Stromal cell of bone marrow (primary cell): ENCODE measurements around the gene KCNH8.

Experiments
- DNase-seq: peaks from one replicate; pipeline ENCODE4 v3.0.0-alpha.2; 2012; ENCODE audit warnings: low read depth

The KCNH8 gene

GRCh38 chr3:19250959-19251610 is 102.8 kb downstream of the KCNH8 start:
- no peak for DNase-seq

DNA sequence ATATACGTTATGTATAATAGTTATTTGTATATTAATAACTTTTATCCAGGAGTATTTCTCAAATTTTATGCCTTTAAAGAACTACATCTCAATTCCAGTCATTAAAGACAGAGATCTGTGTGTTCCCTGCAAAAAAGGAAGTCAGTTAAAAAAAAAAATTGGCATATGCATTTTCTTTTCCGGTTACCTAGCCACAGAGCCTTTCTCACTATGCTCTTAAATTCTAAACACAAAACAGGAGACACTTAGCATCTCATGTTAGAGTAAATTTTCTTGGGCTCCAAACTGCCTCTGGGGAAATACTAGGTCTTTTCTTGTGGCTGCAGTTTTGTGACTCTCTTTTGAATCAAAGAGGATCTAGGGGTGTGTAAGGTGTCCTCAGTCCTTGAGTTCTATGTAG is 105.9 kb downstream of the KCNH8 start:
- no peak for DNase-seq

GRCh38 chr3:19254784-19255338 is 106.6 kb downstream of the KCNH8 start:
- no peak for DNase-seq

- DNase-seq = no peak
These were observed 108.0 kb downstream of the KCNH8 start for GRCh38 chr3:19256313-19256712.

- DNase-seq = no peak
These were observed 115.3 kb downstream of the KCNH8 start for GRCh38 chr3:19263606-19264005.

DNA sequence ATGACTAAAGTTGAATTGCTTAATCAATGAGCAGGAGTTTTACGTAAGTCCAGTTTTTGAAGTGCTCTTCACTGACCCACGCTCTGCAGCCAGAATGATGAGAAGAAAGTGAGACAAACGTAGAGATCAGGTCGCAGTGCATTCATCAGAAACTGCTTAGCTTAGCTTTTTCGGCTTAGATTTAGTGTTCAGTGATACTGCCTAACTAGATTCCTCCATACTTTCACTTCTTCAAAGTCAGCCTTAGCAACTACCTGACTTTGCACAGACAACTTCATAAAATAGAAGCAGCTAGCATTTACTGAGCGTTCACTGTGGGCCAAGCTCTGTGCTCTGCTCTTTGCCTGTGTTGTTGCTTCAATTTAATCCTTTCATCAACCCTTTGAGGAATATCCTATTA is 116.1 kb downstream of the KCNH8 start:
- DNase-seq = no peak

GRCh38 chr3:19267040-19267439 is 118.7 kb downstream of the KCNH8 start:
- DNase-seq = no peak

DNA sequence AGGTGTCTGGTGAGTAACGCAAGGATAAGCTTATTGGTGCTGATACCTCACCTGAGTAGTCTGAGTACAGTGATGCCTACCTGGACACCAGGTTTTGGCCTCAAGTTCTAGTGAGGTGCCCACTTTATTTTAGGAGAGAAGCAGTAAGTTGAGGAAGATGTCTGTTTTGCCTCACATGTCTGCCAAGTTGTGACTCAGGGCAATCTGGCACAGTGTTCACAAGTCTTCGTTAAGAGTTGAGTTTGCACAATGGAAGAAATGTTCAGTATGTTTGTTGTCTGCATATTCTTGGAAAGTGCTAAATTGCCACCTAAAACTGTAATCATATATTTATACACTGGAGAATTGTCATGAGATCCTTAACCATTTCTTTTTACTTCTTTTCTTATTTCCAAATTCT is 122.2 kb downstream of the KCNH8 start:
- DNase-seq = no peak

DNA sequence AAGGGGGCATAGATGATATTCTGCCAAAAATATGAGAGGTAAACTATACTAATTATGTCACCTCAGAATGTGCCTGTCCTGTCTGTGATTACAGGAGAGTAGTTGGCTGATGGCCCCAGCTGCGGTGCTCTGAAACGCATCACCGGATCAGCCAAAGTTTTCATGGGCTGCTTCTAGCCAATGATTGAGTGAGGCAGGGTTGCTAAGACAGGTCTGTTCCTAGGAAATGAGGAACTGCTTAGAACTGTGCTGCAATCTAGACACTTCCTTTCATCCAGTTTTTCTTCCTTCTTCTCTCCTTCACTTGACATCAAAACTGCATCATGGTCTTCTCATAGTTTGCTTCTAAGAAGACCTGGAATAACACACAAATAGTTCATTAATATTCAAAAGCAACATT is 124.0 kb downstream of the KCNH8 start:
- DNase-seq = no peak

- no peak for DNase-seq
These were observed 124.8 kb downstream of the KCNH8 start for GRCh38 chr3:19273091-19273490.

DNA sequence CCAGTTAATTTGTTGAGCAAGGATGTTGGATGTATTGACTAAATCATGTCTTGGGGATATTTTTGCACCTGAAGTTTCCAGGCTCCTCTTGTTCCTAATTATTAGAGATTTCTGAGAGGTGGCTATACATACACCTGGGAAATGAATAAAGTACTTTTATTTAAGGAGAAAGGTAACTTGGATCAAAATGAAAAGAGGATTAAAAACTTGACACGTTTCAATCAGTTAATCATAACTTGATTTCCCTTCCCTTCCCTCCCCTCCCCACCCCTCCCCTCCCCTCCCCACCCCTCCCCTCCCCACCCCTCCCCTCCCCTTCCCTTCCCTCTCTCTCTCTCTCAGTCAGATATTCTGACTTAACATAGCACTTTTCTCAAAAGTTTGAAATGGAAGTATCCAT is 126.3 kb downstream of the KCNH8 start:
- no peak for DNase-seq

- DNase-seq = no peak
These were observed 136.7 kb downstream of the KCNH8 start for GRCh38 chr3:19284974-19285373.

GRCh38 chr3:19293295-19293694 is 145.0 kb downstream of the KCNH8 start:
- no peak for DNase-seq

DNA sequence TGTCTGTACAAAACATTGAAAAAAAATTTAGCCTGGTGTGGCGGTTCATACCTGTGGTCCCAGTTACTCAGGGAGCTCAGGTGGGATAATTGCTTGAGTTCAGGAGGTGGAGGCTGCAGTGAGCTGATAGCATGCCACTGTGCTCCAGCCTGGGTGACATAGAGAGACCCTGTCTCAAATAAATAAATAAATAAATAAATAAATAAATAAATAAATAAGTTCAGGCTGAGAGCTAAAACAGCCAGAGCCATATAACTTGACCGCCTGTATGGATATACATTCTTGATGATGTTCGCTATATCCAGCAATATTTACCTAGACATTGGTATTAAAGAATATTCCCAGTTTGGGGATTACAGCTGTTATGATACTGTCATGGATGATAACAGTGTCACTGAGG is 146.9 kb downstream of the KCNH8 start:
- no peak for DNase-seq

DNA sequence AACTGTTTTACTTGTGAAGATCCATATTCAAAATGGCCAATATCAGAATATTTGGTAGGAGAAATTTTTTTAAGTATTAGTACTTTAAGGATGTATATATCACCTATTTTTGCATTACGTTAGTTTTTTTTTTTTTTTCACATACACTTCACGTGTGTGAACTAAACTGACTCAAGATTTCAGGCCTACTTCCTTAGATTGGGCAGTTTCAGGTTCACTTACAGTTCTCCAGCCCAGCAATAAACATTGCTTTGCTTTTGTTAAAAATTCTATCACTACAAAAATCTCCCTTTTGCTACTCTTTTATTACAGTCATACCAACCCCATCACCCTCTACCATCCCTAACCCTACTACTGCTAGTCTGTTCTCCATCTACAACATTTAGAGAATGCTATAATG is 183.6 kb downstream of the KCNH8 start:
- DNase-seq = no peak

GRCh38 chr3:19334120-19334519 is 185.8 kb downstream of the KCNH8 start:
- DNase-seq = no peak

- no peak for DNase-seq
These were observed 190.5 kb downstream of the KCNH8 start for GRCh38 chr3:19338769-19339168.

DNA sequence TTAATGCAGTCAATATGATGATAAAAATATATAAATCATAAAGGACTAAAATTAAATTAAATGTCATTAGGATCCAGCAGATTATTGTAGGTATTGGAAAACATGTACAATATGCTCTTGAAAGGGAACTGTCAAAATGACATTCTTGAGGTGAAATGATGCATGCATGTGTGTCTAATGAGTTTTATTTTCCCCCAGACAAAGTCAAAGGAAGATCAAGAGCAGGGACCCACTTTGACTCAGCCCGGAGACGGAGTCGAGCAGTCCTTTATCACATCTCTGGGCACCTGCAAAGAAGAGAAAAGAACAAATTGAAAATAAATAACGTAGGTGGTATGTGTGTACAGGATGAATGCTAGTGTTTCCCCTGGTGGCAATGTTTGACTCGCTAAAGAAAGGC is 194.1 kb downstream of the KCNH8 start:
- no peak for DNase-seq

GRCh38 chr3:19346759-19347158 is 198.4 kb downstream of the KCNH8 start:
- DNase-seq = no peak

DNA sequence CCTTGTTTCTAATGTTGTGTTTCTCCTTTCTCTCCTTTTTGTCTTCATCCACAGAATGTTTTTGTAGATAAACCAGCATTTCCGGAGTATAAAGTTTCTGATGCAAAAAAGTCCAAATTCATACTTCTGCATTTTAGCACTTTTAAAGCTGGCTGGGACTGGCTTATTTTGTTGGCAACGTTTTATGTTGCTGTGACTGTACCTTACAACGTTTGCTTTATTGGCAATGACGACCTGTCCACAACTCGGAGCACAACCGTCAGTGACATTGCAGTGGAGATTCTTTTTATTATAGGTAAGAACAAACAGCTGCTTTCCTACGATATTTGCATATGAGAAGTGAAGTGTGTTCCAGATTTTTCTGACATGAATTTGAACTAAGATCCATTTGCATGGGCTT is 199.4 kb downstream of the KCNH8 start:
- no peak for DNase-seq

DNA sequence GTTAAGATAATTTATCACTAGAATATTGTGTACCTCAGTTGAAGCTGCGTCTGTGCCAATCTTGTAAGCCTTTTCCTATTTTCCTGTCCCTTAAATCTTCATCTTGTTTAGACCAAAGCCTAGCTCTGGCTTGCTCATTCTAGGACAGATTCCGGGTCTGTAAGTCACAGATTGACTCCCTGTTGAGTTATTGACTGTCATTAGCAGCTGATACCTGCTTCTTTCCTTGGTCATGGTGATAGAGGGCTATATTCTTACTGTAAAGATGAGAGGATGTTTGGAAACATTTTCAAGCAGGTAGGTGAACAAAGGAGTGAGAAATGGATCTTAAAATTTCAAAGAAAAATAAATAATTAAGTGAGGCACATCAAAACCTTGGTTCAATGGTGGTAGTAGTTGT is 200.2 kb downstream of the KCNH8 start:
- no peak for DNase-seq

DNA sequence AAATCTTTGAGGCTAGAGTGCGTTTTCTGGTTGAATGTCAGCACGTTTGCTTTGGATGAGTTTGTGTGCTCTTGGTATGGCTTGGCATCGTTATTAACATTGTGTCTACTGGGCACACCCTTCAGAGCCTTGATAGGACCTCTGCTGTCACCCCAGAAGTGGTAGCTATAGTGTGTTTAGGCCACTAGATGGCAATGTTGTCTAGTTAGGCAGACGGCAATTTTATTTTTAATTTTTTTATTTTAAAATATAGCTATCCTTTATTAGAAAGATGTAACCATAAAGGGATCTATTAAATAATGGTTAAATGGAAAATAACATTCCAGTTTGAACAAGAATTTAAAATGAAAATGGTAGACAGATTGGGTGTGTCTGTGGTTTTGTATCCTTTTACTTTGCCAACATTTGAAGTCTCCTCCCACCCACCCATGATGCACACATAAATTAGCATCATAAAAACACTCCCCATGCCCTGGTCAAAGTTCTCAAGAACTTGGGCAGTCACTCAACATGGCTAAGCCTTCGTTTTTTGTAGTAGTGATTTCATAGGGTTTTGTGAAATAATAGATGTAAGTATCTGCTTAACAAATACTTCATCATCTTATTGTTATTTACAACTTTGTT is 200.7 kb downstream of the KCNH8 start:
- DNase-seq = peak; percentile 4

- no peak for DNase-seq
These were observed 209.6 kb downstream of the KCNH8 start for GRCh38 chr3:19357947-19358346.

- no peak for DNase-seq
These were observed 214.8 kb downstream of the KCNH8 start for GRCh38 chr3:19363071-19363470.
